Ishikawa (cell line): ENCODE data around the gene GRK5.

Source experiments
- CEBPB ChIP-seq: IDR thresholded peaks from 2 replicates; pipeline ENCODE4 v1.6.1; 2012
- CREB1 ChIP-seq: IDR thresholded peaks from 2 replicates; pipeline ENCODE4 v1.6.1; 2012; ENCODE audit warnings: low read depth
- EGR1 ChIP-seq: IDR thresholded peaks from 2 replicates; pipeline ENCODE4 v1.6.1; 2012
- EP300 ChIP-seq: IDR thresholded peaks from 2 replicates; pipeline ENCODE4 v1.6.1; 2012; ENCODE audit warnings: borderline replicate concordance
- FOXM1 ChIP-seq: IDR thresholded peaks from 2 replicates; pipeline ENCODE4 v1.6.1; 2012; ENCODE audit warnings: low read depth, borderline replicate concordance
- NFIC ChIP-seq: IDR thresholded peaks from 2 replicates; pipeline ENCODE4 v1.6.1; 2012
- RAD21 ChIP-seq: IDR thresholded peaks from 2 replicates; pipeline ENCODE4 v1.6.1; 2012; ENCODE audit warnings: low read depth
- REST ChIP-seq: IDR thresholded peaks from 2 replicates; pipeline ENCODE4 v1.6.1; 2012; ENCODE audit warnings: low read depth, mild to moderate bottlenecking
- TAF1 ChIP-seq: IDR thresholded peaks from 2 replicates; pipeline ENCODE4 v1.6.1; 2012; ENCODE audit warnings: low read depth, mild to moderate bottlenecking
- TCF12 ChIP-seq: IDR thresholded peaks from 2 replicates; pipeline ENCODE4 v1.6.1; 2012; ENCODE audit warnings: low read depth
- TEAD4 ChIP-seq: IDR thresholded peaks from 2 replicates; pipeline ENCODE4 v1.6.1; 2012
- YY1 ChIP-seq: IDR thresholded peaks from 2 replicates; pipeline ENCODE4 v1.6.1; 2012; ENCODE audit warnings: low read depth
- ZBTB7A ChIP-seq: IDR thresholded peaks from 2 replicates; pipeline ENCODE4 v1.6.1; 2012; ENCODE audit warnings: low read depth
- TF ChIP-seq, protein P1 (sequence below): IDR thresholded peaks from 2 replicates; pipeline ENCODE4 v1.6.1; 2012

DNA sequence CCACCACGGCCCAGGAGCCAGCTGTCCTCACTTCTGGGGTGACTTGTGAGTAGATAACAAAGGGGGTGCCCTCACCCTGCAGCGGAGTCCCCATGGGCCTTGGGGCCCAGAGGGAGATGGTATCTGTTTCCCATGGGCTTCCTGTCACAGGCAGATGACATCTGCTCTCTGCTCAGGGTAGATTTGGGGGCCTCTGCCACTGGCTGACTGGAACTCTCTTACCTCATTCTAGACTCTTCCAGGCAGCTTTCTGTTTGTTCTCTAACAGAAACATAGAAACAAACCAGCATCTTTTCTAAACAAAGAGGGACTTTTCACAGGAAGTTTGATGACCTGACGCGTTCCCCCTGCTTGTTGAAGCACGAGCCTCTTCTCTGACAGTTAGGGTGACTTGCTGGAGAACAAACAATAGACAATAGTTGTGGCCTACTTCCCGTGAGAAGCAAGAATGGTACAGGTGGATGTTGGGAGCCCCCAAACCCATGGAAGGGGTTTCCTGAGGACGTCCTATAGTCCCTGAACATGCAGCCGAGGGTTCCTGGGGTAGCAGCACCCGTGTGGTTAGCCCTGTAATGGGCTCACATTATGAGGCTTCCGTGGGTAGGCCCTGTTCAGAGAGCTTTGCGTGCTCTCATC, 61.6 kb downstream of the GRK5 start:
- TF ChIP-seq, protein P1, sequence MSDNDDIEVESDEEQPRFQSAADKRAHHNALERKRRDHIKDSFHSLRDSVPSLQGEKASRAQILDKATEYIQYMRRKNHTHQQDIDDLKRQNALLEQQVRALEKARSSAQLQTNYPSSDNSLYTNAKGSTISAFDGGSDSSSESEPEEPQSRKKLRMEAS: no peak
- TF ChIP-seq YY1 (no peak), CEBPB (no peak), EP300 (no peak), CREB1 (no peak), RAD21 (no peak), TAF1 (no peak), NFIC (no peak), FOXM1 (no peak), TEAD4 (no peak), REST (no peak), ZBTB7A (no peak), TCF12 (no peak), EGR1 (no peak)
